Fibroblast of skin of left quadriceps (primary cell): Measurements from ENCODE around the gene TAPT1.
"Not testable (repeated sequence)": the region's sequence is repeated elsewhere in the genome, so short reads cannot be mapped to it uniquely, and the experiment has no call there.

ENCODE experiments used
- DNase-seq, 2 experiments: peaks; one replicate each; pipeline ENCODE4 v3.0.0-alpha.2; 2013; ENCODE audit warnings: low read depth in 2 of 2

The TAPT1 gene

DNA sequence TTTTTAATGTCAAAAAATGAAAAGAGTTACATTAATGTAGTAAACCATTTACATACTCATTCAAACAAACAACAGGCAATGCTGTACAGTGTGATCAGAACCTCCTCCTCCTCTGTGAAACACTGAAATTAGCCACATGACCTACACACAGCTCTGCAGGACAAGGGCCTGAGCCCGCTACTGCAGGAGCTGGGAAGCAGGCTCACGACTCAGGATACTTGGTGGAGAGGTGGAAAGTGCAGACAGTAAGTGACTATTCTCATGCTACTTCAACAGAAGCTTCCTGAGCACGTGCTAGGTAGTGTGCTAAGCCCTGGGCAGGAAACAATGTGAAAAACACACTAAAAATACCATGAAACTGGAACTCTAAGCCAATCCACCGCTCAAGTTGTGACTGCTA lies 56.8 kb downstream of the TAPT1 start:
- DNase-seq: no peak

DNA sequence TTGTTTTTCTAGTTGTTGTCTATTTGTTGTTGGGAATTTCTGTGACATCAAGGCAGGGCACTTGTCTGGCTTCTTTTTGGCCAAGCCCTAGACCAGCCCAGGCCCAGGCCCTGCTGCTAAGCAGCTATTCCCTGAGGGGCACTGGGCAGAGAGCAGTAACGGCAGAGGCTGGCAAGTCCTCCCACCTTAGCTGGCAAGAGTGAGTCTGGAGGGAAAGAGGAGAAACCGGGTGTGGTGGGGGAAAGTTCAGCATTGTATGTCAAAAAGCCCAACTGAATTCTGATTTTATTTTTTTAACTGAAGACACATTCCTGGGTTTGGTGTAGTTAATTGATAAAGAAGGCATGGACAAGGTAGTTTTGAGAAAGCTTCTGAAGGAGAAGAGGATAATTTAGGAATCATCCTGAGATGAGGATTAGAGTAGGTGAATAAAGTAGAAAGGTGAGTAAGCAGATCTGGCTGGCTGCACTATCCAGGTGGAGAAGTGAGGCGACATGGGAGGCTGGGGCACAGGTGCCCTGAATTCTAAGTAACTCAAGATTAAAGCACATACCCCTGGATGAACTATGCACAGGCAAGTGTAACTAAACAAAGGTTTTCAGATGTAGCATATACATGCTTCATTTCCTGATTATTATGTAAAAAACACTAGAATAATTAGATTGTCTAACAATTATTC lies 57.4 kb downstream of the TAPT1 start:
- DNase-seq: no peak

DNA sequence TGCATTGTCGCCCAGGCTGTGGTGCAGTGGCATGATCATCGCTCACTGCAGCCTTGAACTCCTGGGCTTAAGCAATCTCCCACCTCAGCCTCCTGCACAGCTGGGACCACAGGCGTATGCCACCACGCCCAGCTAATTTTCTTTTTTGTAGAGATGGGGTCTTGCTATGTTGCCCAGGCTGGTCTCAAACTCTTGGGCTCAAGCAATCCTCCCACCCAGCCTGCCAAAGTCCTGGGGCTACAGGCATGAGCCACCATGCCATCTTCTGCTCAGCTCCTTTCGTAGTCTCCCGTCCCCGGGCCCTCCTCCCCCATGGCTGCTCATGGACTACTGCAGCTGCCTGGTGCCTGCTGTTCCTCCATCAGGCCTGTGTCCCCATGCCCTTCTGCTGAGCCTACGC lies 58.1 kb downstream of the TAPT1 start:
- DNase-seq: no peak

DNA sequence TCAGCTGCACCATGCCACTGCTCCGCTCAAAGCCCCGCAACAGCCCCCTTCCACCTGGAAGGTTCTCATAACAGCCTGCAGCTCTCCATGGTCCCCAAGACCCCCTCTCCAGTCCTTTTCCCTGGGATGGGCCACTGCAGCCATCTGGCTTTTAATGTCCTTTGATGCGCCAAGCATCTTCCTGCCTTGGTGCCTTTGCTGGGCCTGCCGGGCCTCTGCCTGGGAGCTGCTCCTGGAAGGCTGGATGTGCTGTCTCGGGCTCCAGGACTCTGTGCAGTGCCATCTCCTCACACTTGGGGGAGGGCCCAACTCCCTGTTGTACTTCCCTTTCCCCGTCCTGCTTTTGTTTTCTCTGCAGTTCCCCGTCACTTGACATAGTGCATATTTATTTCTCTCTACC lies 60.3 kb downstream of the TAPT1 start:
- DNase-seq: no peak

DNA sequence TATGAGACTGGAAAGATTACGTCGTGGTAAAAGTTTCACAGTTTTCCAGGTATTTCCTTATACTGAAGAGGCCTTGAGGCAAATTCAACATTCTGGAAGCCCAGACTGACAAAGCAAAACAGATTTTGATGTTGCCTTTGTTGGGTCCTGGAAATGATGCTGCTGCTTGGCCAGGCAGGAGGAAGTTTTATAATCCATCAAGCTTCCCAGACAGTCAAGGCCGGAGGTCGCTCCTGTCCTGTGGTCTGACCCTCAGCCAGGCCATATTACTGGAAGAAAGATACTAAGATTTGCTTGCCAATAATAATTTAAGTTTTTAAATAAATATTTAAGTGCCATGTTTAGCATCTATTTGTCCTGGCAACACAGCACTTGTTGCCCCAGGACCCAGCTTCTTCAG lies 63.4 kb downstream of the TAPT1 start:
- DNase-seq: no peak

DNA sequence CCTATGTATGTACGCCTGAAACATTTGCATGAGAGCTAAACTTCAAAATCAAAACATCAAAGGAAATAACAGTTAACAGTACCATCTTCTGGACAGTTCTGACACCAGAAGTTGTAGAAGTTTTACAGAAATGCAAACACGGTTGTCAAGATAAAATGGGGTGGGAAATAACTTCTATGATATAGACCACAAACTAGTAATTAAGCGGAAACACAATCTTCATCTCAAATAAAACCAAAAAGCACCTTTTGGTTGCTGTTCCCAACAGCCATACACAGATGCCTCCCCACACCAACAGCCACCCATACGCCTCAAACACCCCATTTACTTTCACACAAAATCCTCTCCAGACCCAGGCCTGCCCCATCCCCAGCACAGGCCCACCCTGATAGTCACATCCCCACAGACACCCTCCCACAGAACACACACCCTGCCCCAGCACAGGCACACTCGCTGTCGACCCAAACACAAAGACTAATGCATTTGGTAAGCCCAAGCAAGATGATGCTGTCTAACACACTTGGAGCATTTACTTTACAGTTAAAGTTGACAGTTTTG lies 64.3 kb downstream of the TAPT1 start:
- DNase-seq: no peak

DNA sequence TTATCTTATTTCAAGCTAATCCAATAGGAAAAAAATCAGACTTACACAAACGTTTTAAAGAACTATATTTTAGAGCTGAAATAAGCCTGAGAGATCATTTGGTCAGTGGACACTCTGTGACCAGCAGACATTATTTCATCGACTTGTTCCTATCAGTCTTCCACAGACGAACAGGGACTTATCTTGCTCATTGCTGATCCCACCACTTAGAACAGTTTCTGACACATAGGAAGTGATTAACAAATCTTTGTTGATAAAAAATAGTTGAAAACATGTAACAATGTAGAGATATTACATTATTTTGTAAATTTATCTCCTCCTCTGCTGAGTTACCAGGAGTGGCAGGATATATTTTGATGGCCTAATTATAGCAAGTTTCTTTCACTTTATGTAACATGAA lies 65.8 kb downstream of the TAPT1 start:
- DNase-seq: no peak

DNA sequence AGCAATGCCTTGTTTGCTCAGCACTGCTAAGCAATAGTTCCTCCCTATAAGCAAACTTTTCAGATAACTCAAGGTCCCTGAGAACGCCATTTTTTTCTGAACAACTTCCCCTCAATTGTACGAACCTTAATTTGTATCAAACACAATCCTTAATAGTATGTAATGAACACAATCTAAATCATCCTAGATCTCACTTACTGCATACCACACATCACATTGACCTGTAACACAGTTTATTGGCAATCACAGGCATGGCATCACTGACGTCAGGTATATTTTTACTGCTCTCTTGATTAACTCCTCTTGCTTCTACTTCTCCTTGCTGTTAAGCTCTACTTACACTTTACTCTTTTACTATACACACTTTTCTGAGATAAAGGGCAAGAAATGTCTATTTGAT lies 67.0 kb downstream of the TAPT1 start:
- DNase-seq: no peak

DNA sequence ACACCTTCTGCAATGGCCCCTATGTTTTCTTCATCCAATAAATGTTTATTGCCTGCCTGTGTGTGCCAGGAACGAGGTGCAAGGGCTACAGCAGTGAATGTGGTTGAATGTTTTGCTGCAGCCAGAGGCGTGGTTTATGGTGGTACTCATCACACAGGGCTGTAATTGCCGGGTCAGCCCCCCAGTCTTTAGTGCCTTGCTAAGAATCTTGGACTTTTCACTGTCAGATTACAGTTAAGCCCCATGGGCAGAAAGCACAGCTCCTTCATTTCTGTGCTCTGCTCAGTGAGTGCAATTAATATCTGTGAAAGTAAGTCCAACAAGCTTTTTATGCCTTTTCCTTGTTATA lies 67.8 kb downstream of the TAPT1 start:
- no peak for DNase-seq

DNA sequence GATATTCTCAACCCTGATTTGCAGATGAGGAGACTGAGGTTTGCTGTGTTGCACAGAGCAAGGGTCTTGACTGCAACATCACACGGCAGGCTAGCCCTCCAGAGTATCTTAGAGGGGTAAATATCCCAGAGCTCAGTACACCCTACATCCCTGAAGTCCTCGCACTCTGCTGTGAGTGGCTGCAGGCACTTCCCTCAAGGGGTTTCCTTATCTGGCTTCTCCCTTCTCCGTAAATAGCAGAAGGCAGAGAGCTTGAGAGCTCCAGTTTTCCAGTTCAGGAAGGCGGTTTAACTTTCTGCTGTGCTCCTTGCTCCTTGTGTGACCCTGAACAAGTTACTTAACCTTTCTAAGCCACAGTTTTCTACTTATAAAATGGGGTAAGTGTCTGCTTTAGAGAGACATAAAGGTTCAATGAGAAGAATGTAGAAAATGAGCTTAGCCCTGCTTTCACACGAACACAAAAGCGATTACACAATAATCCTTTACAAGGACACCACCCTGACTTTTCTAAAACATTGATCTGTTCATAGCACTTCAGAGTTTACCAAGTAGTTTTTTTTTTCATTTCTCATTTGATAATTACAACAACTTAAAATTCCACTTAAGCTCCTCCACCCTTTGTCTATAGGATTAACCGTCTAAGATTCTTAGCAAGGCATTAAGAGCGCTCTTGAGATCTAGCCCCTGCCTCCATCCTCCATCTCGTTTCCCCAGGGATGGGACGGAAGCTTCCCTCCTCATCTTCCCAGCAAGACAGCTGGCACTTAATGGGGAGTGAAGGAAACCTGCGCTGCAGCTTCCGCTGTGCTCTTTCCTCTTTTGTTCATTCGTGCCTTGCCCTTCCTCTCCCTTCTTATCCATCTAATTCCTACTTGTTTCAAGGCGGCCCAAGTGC lies 68.4 kb downstream of the TAPT1 start:
- no peak for DNase-seq

DNA sequence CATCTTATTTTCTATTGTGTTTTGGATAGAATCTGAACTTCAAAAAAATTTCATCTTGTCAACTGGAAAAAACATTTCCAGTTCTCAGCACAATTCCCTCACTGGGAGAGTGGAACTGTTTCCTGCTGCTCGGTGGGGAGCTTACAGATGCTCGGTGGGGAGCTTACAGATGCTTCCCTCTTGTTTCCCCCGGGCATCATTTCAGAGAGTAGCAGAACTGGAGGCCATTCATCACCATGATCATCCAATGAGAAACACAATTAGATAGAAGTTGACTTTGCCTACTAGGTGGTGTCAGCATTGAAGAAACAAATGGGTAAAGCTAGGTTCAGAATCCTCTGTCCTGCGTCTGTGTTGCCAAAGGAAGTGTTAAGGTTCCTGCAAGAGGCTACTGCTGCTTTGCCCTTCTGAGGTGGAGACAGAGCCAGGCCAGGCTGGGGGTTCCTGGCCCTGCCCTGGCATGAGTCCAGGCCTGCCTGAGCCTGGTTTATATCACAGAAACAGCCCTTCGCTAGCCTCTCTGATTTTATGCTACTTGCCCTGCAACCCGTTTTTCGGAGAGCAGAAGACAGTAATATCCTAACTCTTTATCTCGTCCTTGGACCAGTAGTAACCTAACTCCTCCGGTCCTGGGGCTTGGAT lies 70.6 kb downstream of the TAPT1 start:
- DNase-seq: no peak

DNA sequence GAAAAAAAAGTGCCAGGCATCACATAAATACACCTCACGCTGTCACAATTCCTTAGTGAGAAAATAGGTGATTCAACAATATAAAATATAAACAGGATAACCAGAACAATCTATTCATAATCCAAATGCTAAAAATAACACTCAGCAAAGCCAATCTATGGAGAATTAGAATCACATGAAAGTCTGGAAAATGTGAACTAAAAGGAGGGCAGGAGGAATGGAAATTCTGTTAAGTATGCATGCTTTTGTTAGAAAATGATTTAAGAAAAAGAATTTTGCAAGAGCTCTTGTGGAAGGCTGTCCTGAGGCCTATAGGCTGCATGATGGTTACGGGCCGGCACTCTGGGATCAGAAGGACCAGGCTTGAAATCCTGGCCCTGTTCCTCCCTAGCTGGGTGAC lies 71.8 kb downstream of the TAPT1 start:
- DNase-seq: no peak

DNA sequence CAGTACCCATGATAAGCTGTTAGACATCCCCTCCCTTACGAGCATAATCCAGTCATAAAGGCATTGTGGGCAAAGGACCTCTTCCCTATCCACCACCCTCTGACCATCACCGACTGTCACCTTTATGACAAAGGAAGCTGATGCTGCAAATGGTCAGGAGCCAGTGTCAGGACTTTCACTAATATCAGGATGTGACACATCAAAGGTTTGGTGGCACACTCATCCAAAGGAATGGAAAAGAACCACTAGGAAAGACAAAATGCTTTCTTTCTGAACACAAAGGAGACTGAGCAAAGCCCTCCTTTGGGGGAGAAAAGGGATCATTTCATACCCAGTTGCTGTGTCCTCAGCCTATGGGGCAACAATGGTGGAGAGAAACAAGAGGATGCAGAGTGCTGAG lies 75.6 kb downstream of the TAPT1 start:
- DNase-seq: no peak

DNA sequence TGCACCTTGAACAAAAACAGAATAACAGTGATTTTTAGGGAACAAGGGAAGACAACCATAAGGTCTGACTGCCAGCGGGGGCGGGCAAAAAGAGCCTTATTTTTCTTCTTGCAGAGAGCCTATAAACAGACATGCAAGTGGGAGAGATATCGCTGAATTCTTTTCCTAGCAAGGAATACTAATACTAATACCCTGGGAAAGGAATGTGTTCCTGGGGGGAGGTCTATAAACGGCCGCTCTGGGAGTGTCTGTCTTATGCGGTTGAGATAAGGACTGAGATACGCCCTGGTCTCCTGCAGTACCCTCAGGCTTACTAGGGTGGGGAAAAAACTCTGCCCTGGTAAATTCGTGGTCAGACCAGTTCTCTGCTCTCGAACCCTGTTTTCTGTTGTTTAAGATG lies 81.4 kb downstream of the TAPT1 start:
- not testable (repeated sequence) for DNase-seq

DNA sequence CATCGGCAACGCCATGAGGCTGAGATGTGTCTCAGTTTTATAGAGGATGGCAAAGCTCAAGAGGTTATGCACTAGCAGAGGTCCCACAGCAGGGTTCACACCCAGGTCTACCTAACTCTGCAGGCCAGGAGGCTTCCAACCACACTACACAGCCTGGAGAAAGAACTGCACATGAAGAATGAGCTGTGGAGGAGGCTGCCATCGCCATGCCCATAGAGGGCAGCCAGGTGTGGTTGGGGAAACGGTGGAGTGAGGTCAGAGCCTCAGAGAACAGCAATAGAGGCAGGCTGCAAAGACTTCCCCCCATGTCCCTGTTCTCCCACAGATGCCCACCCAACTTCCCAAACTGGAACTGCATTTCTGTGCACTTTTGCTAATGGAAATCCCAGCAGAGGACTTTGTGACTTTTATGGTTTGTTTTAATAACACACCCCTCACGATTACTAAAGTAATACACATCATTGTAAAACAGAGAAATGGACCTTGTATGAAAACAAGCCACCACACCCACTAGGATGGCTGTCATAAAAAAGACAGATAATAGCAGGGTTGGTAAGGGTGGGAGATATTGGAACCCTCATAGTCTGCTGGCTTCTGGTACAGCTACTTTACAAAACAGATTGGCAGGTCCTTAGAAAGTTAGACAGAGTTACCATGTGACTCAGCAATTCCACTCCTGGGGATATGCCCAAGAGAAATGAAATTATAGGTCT lies 83.5 kb downstream of the TAPT1 start:
- DNase-seq: no peak

DNA sequence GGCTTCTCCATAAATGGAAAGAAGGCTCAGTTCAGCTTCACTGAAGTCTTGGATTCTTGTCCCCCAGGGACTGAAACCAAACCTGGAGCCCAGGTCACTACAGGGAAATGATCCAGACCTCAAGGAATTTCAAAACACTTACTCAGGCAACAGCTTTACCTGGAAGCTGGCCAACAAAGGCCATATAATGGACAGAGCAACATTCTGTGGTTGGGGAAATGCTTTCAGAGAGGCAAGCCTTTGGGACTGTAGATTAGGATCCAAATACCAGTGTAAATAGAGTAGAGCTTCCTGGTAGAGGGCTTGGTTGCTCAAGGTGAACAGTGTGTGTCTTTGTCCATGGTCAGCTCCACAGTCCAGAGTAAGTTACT lies 85.4 kb downstream of the TAPT1 start:
- peak; percentile 96 for DNase-seq

DNA sequence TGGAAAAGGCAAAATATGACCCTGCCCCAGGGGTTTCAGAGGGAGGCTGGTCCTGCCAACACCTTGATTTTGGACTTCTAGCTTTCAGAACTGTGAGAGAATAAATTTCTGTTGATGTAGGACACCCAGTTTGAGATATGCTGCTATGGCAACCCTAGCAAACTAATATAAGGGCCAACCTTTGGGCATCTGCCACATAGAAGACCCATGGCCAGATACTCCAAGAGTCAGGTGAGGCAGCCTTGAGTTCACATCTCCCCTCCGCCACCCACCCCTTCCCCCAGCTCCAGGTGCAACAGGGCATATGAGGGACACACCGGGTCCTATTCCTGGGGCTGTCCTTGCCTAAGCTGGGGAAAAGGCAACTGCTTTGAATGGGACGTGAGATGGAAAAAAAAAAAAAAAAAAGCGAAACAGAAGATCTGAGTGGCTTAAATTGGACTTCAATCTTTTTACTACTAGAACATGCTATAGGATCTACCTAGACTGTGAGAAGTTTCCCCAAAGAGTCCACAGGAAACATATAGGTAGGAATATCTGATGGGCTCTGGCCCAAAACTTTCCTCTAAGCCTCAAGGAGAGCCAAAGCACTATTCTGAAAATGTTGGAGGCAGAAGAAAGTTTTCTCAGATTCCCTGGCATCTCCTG lies 85.9 kb downstream of the TAPT1 start:
- no peak for DNase-seq

DNA sequence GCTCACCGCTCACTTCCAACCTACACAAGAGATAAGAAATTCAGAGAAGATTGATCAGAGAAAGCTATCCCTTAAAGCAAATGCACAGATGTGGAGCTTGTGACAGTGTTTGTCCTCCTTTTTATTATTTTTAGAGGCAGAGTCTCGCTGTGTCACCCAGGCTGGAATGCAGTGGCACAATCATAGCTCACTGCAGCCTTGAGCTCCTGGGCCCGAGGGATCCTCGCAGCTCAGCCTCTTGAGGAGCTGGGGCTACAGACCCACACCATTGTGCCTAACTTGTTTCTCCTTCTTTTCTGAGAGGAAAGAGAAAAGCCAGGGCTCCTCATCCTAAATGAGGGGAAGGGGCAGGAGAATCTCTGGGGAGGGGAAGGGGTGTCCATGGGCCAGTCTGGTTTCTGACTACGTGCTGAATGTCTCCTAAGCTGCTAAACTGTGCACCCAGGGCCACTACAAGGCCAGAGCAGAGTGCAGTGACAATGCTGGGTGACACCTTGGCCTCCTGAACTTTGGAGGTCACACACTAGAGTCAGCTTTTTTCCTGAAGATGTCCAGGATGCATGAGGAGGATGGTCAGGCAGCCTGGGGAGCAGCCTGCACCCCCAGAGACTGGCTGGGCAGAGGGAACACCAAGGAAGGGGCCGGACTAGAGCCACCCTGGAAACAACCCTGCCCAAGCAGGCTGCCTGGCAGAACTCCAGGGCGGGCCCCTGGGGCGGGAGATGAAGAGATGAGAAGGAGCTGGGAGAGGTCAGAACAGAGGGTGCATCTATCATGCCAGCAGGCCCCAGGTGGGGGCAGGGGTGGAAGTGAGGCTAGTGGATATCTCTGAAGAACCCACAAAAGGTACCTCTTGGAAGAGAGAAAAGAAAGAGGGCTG lies 87.0 kb downstream of the TAPT1 start:
- DNase-seq: no peak

DNA sequence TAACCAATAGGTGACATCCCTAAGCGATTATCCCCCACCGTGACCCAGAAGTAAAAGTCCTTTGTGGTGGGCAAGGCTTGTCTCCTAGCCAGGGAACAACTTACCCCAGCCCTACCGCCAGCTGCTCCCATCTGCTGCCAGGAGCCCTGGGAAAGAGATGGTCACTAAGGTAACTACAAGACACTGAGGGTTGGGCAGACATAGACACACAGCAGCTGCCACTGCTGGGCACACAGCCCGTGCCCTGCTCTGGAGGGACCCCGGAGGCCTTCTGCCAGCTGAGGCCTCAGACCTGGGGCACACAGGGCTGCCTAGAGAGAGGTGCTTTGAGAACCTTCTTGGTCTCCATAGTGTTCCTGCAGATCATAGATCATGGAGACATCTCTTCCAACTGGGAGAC lies 89.4 kb downstream of the TAPT1 start:
- DNase-seq: no peak

DNA sequence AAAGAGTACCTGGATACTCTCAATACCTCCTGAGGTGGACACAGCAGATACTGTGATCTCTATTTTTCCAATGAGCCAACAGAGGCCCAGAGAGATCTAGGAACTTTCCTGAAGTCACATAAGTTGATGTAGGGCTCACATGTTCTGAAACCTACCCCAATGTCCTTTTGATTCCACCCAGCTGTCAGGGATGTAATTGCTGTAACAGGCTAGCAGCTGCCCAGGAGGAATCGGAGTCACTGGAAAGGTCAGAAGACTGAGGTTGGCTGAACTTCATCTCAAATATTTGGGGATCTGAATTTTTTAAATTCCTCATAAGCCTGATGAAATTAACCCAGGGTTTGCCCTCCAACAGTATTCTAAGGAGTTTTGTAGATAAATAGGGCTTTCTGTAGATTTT lies 90.0 kb downstream of the TAPT1 start:
- DNase-seq: no peak

DNA sequence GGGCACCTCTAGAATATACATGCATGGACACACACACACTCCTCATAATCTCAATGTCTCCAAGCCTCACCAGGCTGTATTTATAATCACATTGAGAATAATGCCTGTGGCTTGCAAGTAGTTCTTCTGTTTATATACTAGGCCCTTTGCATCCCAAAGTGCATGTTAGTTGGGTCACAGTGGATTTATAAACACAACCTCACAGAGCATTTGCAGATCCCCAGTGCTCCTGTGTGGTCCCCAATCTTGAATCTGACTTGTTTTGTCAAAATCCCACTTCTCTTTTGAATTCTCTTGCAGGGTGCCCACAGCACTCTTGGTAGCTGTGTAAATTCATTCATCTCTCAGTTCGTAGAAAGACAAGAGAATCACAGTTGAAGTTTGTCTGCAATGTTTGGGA lies 92.9 kb downstream of the TAPT1 start:
- DNase-seq: no peak
